A549 (cell line): ENCODE results near the gene ANGPT4. TPM values are rescaled to one million over a fixed set of nuclear protein-coding genes. Genes with fewer than 3 reads are reported as not detected.

ENCODE experiments used
- ATAC-seq, 2 experiments: fragments of 200-7000 bp in 1 of 2; fragments of >200 bp in 1 of 2; cut with Nextera tagmentation in 1 of 2; cut with Tn5 transposase in 1 of 2; 3 replicates each; pipeline versions ENCODE4 v1.8.0 to v1.9.1; 2018 to 2020; ENCODE audit warnings: mild to moderate bottlenecking in 1 of 2, moderate library complexity in 1 of 2
- CTCF ChIA-PET: fragments of 300-600 bp; sonication (Branson Sonifier 250); formaldehyde crosslinking; extraction: SDS; loops from one replicate; lab custom pipeline; 2021; ENCODE audit warnings: antibody characterized with exemption, inconsistent platforms; lab: Yijun Ruan, JAX
- POLR2A ChIA-PET: fragments of 350-600 bp; formaldehyde crosslinking; extraction: SDS; loops from one replicate; lab custom pipeline; 2021; ENCODE audit warnings: antibody characterized with exemption, inconsistent platforms; lab: Yijun Ruan, JAX
- DNase-seq, 2 experiments: peaks; one replicate each; pipeline versions ENCODE4 v3.0.0 to v3.0.0-alpha.2; 2011 to 2016; ENCODE audit warnings: low read depth in 1 of 2, low spot score in 1 of 2
- FAIRE-seq: peaks from 2 replicates; lab custom pipeline; 2011; peaks lifted over from hg19 to GRCh38; lab: Jason Lieb, UNC
- H3K27ac ChIP-seq, 2 experiments: fragments of >200 bp; sonication (Bioruptor Twin); formaldehyde crosslinking; 3 replicates each; pipeline ENCODE4 v1.5.1; 2016 to 2017
- H3K4me1 ChIP-seq: fragments of >200 bp; sonication (Bioruptor Twin); formaldehyde crosslinking; 3 replicates; pipeline ENCODE4 v1.6.1; 2016
- H3K4me2 ChIP-seq: fragments of >200 bp; sonication (Bioruptor Twin); formaldehyde crosslinking; 3 replicates; pipeline ENCODE4 v1.6.1; 2016
- H3K4me3 ChIP-seq: fragments of >200 bp; sonication (Bioruptor Twin); formaldehyde crosslinking; 3 replicates; pipeline ENCODE4 v1.5.1; 2016
- H3K9me3 ChIP-seq: fragments of >200 bp; sonication (Bioruptor Twin); formaldehyde crosslinking; 3 replicates; pipeline ENCODE4 v1.6.1; 2016
- BCL3 ChIP-seq: fragments of >200 bp; sonication (Bioruptor Twin); formaldehyde crosslinking; IDR thresholded peaks from 3 replicates; pipeline ENCODE4 v1.6.1; 2016
- CHD4 ChIP-seq: fragments of 200-600 bp; sonication (generic); IDR thresholded peaks from 2 replicates; pipeline ENCODE4 v1.6.1; 2016; ENCODE audit warnings: antibody characterized with exemption, mild to moderate bottlenecking, borderline replicate concordance
- EHMT2 ChIP-seq: fragments of 200-600 bp; sonication (generic); IDR thresholded peaks from 2 replicates; pipeline ENCODE4 v1.6.1; 2016; ENCODE audit warnings: antibody characterized with exemption, low read depth, mild to moderate bottlenecking, moderate library complexity
- HMGXB4 ChIP-seq: fragments of 250-450 bp; sonication (Bioruptor Pico); IDR thresholded peaks from 2 replicates; pipeline ENCODE4 v1.5.0; 2021; ENCODE audit warnings: mild to moderate bottlenecking, moderate library complexity, borderline replicate concordance
- HOXB5 ChIP-seq: fragments of 250-450 bp; sonication (Bioruptor Pico); IDR thresholded peaks from 2 replicates; pipeline ENCODE4 v1.5.0; 2020; ENCODE audit warnings: mild to moderate bottlenecking, moderate library complexity
- JUNB ChIP-seq: fragments of >200 bp; sonication (Bioruptor Twin); formaldehyde crosslinking; IDR thresholded peaks from 2 replicates; pipeline ENCODE4 v1.6.1; 2016
- KDM5A ChIP-seq: fragments of 200-600 bp; sonication (generic); IDR thresholded peaks from 2 replicates; pipeline ENCODE4 v1.6.1; 2016; ENCODE audit warnings: antibody characterized with exemption, mild to moderate bottlenecking
- MAZ ChIP-seq: fragments of 150-350 bp; IDR thresholded peaks from 2 replicates; pipeline ENCODE4 v1.6.1; 2014; ENCODE audit warnings: antibody characterized with exemption, low read depth, low read length, borderline replicate concordance
- NFE2L2 ChIP-seq: fragments of 150-350 bp; conservative IDR thresholded peaks from 2 replicates; pipeline ENCODE4 v1.6.1; 2014; ENCODE audit warnings: low read length
- POLR2AphosphoS2 ChIP-seq: conservative IDR thresholded peaks from 2 replicates; pipeline ENCODE4 v1.6.1; 2012; ENCODE audit warnings: low read length, improper control_type of control experiment, inconsistent platforms
- REST ChIP-seq: fragments of 200-600 bp; sonication (generic); IDR thresholded peaks from 2 replicates; pipeline ENCODE4 v1.6.1; 2016; ENCODE audit warnings: antibody characterized with exemption, mild to moderate bottlenecking, moderate library complexity
- SMC3 ChIP-seq: fragments of >200 bp; sonication (Bioruptor Twin); formaldehyde crosslinking; IDR thresholded peaks from 3 replicates; pipeline ENCODE4 v1.6.1; 2018; ENCODE audit warnings: inconsistent platforms
- TFCP2L1 ChIP-seq: fragments of 250-450 bp; sonication (Bioruptor Pico); IDR thresholded peaks from 2 replicates; pipeline ENCODE4 v1.5.0; 2021; ENCODE audit warnings: mild to moderate bottlenecking
- ZFP36 ChIP-seq: fragments of 450-650 bp; IDR thresholded peaks from 2 replicates; pipeline ENCODE4 v1.6.1; 2014; ENCODE audit warnings: borderline replicate concordance; ENCODE audit not compliant: partially characterized antibody
- WGBS: methylation state at CpG from one replicate; pipeline ENCODE4 v1.1.6; 2017; ENCODE audit errors: missing lambda C conversion rate; 5-methylcytosine and 5-hydroxymethylcytosine counted together
- polyA plus RNA-seq, 4 experiments: library from polyadenylated mRNA; depleted of rRNA in 3 of 4; stranded (reverse); fragments of >200 nt; fragmentation: RNase III in 1 of 4; extraction: RNeasy Plus Mini Kit Qiagen cat#74134 plus additional on column Dnase treatment in 1 of 4; gene quantifications; 2 replicates in 3 of 4; 3 replicates in 1 of 4; pipeline ENCODE4 v1.2.3, GENCODE V29; 2011 to 2017
- TF ChIP-seq, protein P1 (sequence below): fragments of 450-650 bp; IDR thresholded peaks from 2 replicates; pipeline ENCODE4 v1.6.1; 2014; ENCODE audit warnings: antibody characterized with exemption

ANGPT4 gene
- polyA plus RNA-seq, 2 of the 4 experiments (the other 2 are of a cell fraction) = 0.04 TPM; not detected in 1

GRCh38 chr20:916825-917224 lies 691 bp upstream of the ANGPT4 start (continued):
- TF ChIP-seq HMGXB4 (CRISPR knock-in tag) (no peak), JUNB (no peak), TFCP2L1 (CRISPR knock-in tag) (no peak), KDM5A (no peak), HOXB5 (CRISPR knock-in tag) (no peak), MAZ (no peak), NFE2L2 (no peak), POLR2AphosphoS2 (no peak), ZFP36 (no peak)
- TF ChIP-seq, all 56 proteins: peak for 0

GRCh38 chr20:914727-915498 lies 1.2 kb downstream of the ANGPT4 start:
- Histone ChIP-seq H3K4me1 (peaks cover 15% of the 10 kb centered on the region), H3K4me2 (no peak overlapping the region), H3K4me3 (no peak overlapping the region), H3K27ac (no peak overlapping the region), H3K9me3 (no peaks in the 10 kb centered on the region)
- POLR2A ChIA-PET = no interaction called here
- DNase-seq (no peak), FAIRE-seq (no peak), ATAC-seq (no peak)
- CTCF ChIA-PET = interaction anchor here (0.6 to 5.6 kb wide), 7 partner anchors 11 to 589 kb away, joined by 3 to 25 read pairs (median 4); no protein-coding TSS in a partner anchor
- TF ChIP-seq EHMT2 (no peak), BCL3 (no peak)
- 47% methylated on average over 15 of the region's 15 CpGs for WGBS

GRCh38 chr20:913306-913849 lies 2.8 kb downstream of the ANGPT4 start:
- no peak for FAIRE-seq
- Histone ChIP-seq H3K4me1 (peaks cover 15% of the 10 kb centered on the region), H3K4me2 (no peak overlapping the region), H3K4me3 (no peak overlapping the region), H3K27ac (no peak overlapping the region), H3K9me3 (no peaks in the 10 kb centered on the region)
- 67% methylated on average over 5 of the region's 5 CpGs for WGBS
- POLR2A ChIA-PET = no interaction called here
- ATAC-seq = no peak
- no peak for DNase-seq
- TF ChIP-seq CHD4 (no peak), REST (no peak), SMC3 (no peak), MAZ (no peak), KDM5A (no peak)
- TF ChIP-seq, protein P1, sequence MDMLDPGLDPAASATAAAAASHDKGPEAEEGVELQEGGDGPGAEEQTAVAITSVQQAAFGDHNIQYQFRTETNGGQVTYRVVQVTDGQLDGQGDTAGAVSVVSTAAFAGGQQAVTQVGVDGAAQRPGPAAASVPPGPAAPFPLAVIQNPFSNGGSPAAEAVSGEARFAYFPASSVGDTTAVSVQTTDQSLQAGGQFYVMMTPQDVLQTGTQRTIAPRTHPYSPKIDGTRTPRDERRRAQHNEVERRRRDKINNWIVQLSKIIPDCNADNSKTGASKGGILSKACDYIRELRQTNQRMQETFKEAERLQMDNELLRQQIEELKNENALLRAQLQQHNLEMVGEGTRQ = no peak
- CTCF ChIA-PET = interaction anchor here (1.5 to 5.6 kb wide), 3 partner anchors 42 to 98 kb away, joined by 4 to 25 read pairs (median 8); no protein-coding TSS in a partner anchor
